ENCODE results near the gene CTNNB1.
A peak's percentile ranks its signal among the peaks of the same experiment; 100 is the strongest.

CTNNB1 gene

DNA sequence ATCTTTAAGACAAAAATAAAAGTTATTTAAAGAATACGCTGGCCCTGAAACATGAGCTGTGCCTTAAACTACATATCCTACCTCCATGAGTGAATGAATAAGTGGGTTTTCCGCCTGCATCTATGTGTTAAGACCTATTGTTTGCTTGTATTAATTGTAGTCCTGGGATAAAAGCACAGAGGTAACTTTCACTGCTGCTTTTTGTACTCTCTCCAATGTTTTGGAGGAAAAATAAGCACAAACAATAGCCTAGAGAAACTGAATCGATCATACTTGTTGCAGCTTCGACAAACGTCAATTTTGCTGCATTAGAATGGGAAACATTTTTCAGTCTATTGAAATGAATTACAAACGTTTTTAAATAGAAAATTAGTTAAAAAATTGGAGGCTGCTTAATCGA lies 1.3 kb upstream of the CTNNB1 start:
- no peak for TF ChIP-seq EZH2phosphoT487 (IDR thresholded peaks at IDR 0.05; ENCODE audit: low read length)
- TF ChIP-seq, protein P1, sequence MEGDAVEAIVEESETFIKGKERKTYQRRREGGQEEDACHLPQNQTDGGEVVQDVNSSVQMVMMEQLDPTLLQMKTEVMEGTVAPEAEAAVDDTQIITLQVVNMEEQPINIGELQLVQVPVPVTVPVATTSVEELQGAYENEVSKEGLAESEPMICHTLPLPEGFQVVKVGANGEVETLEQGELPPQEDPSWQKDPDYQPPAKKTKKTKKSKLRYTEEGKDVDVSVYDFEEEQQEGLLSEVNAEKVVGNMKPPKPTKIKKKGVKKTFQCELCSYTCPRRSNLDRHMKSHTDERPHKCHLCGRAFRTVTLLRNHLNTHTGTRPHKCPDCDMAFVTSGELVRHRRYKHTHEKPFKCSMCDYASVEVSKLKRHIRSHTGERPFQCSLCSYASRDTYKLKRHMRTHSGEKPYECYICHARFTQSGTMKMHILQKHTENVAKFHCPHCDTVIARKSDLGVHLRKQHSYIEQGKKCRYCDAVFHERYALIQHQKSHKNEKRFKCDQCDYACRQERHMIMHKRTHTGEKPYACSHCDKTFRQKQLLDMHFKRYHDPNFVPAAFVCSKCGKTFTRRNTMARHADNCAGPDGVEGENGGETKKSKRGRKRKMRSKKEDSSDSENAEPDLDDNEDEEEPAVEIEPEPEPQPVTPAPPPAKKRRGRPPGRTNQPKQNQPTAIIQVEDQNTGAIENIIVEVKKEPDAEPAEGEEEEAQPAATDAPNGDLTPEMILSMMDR (IDR thresholded peaks at IDR 0.05; ENCODE audit: low read length): no peak
- TF ChIP-seq EZH2 (optimal IDR thresholded peaks at IDR 0.05; ENCODE audit: low read depth, low read length): no peak
- Histone ChIP-seq H3K9ac (ENCODE audit: low read length) (no peak overlapping the region), H3K4me1 (ENCODE audit: low read length) (peaks cover 18% of the 10 kb centered on the region), H3K9me3 (replicated peaks; ENCODE audit: insufficient read depth, low read length) (no peaks in the 10 kb centered on the region), H3F3A (ENCODE audit: insufficient read depth, low read length) (peaks cover 4% of the 10 kb centered on the region; the same call in 1 of the 2 replicates), H3K4me3 (ENCODE audit: low read length) (no peak overlapping the region), H3K27me3 (replicated peaks; ENCODE audit: insufficient read depth, low read length) (no peaks in the 10 kb centered on the region), H3K9me2 (replicated peaks; ENCODE audit: insufficient read depth, low read length) (no peaks in the 10 kb centered on the region), H3K36me3 (replicated peaks; ENCODE audit: insufficient read depth, low read length) (no peaks in the 10 kb centered on the region), H3K4me2 (ENCODE audit: low read depth, low read length) (no peak overlapping the region), H3K79me2 (ENCODE audit: low read length) (peaks cover 34% of the 10 kb centered on the region), H2AFZ (ENCODE audit: low read length) (no peak overlapping the region), H4K20me1 (ENCODE audit: insufficient read depth, low read length) (peaks cover 25% of the 10 kb centered on the region), H3K27ac (ENCODE audit: low read length) (no peak overlapping the region)
- DNase-seq: no peak

DNA sequence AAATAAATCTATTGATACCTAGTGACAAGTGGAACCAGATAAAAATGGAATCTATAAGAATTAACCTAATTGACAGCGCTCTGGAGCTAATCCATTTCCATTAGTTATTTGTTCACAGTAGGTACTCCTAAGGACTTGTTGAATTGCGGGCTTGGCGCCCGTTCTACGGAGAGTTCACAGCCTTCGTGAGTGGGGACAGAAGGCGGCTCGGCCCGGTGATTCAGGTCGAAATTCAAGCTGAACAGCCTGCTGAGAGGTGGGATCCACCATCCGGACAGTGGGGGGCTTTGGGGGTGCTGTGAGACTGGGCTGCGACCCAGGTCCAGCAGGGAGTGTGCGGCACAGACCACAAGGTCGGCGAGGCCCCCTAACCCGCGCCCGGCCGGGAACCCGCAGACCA lies 779 bp upstream of the CTNNB1 start:
- H3K9me3 ChIP-seq (replicated peaks; ENCODE audit: insufficient read depth, low read length): no peaks in the 10 kb centered on the region
- H3K27me3 ChIP-seq (replicated peaks; ENCODE audit: insufficient read depth, low read length): no peaks in the 10 kb centered on the region
- H3F3A ChIP-seq (ENCODE audit: insufficient read depth, low read length): peaks cover 4% of the 10 kb centered on the region; the same call in 1 of the 2 replicates
- H3K79me2 ChIP-seq (ENCODE audit: low read length): peaks cover 39% of the 10 kb centered on the region
- peak overlapping the region; percentile 97 for H3K4me3 ChIP-seq (ENCODE audit: low read length)
- TF ChIP-seq EZH2 (optimal IDR thresholded peaks at IDR 0.05; ENCODE audit: low read depth, low read length): no peak
- TF ChIP-seq EZH2phosphoT487 (IDR thresholded peaks at IDR 0.05; ENCODE audit: low read length): no peak
- TF ChIP-seq, protein P1 (IDR thresholded peaks at IDR 0.05; ENCODE audit: low read length): no peak
- DNase-seq: peak; percentile 23
- peak overlapping the region; percentile 67 for H3K4me2 ChIP-seq (ENCODE audit: low read depth, low read length)
- H2AFZ ChIP-seq (ENCODE audit: low read length): peak overlapping the region; percentile 88
- no peak overlapping the region for H3K27ac ChIP-seq (ENCODE audit: low read length)
- H3K4me1 ChIP-seq (ENCODE audit: low read length): peaks cover 18% of the 10 kb centered on the region
- H3K9ac ChIP-seq (ENCODE audit: low read length): peak overlapping the region; percentile 89
- peaks cover 30% of the 10 kb centered on the region for H4K20me1 ChIP-seq (ENCODE audit: insufficient read depth, low read length)
- H3K36me3 ChIP-seq (replicated peaks; ENCODE audit: insufficient read depth, low read length): no peaks in the 10 kb centered on the region
- no peaks in the 10 kb centered on the region for H3K9me2 ChIP-seq (replicated peaks; ENCODE audit: insufficient read depth, low read length)

DNA sequence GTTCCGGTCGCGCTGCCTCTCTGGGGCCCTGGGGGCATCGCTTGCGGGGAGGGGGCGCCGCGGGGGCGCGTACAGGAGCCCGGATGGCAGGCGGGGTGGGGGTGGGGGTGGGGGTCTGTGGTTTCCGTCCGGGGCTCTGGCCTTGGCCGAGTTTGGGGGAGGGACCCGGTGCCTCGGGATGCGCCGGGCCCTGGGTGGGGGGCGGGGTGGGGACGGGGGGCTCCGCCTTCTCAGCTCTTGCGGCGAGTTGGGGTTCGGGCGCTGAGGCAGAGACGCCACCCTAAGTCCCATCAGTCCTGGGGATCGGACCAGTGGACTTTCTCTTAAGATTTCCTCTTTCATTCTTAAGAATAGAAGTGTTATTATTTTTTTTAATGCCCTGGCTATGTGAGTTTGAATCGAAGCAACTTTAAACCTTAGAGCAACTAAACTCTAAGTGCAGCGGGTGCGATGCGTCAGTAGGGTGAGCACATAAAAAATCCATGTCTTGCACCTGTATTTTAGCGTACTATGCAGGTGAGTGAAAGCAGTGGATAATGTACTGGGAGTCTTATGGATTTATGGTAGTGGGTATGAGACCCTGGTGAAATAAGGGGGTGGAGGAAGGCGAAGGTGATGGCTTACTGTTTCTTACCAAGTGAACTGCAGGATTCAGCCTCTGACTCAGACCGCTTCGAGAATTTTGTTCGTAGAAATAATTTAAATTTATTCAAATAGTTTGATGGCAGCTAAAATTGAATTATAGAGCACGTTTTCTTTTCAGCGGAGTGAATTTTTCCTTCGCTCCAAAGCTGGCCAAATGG lies 762 bp downstream of the CTNNB1 start:
- Histone ChIP-seq H3K36me3 (replicated peaks; ENCODE audit: insufficient read depth, low read length) (no peaks in the 10 kb centered on the region), H3K4me3 (ENCODE audit: low read length) (peak overlapping the region; percentile 97), H3F3A (ENCODE audit: insufficient read depth, low read length) (peaks cover 4% of the 10 kb centered on the region; the same call in 1 of the 2 replicates), H3K4me1 (ENCODE audit: low read length) (peaks cover 18% of the 10 kb centered on the region), H3K4me2 (ENCODE audit: low read depth, low read length) (peak overlapping the region; percentile 80), H3K9me3 (replicated peaks; ENCODE audit: insufficient read depth, low read length) (no peaks in the 10 kb centered on the region), H2AFZ (ENCODE audit: low read length) (no peak overlapping the region), H3K79me2 (ENCODE audit: low read length) (peaks cover 54% of the 10 kb centered on the region), H3K9ac (ENCODE audit: low read length) (peak overlapping the region; percentile 51; the same call in 1 of the 2 replicates), H3K27me3 (replicated peaks; ENCODE audit: insufficient read depth, low read length) (no peaks in the 10 kb centered on the region), H3K9me2 (replicated peaks; ENCODE audit: insufficient read depth, low read length) (no peaks in the 10 kb centered on the region), H4K20me1 (ENCODE audit: insufficient read depth, low read length) (peaks cover 46% of the 10 kb centered on the region), H3K27ac (ENCODE audit: low read length) (no peak overlapping the region)
- peak; percentile 36 for DNase-seq
- no peak for TF ChIP-seq EZH2 (optimal IDR thresholded peaks at IDR 0.05; ENCODE audit: low read depth, low read length)
- no peak for TF ChIP-seq EZH2phosphoT487 (IDR thresholded peaks at IDR 0.05; ENCODE audit: low read length)
- TF ChIP-seq, protein P1 (IDR thresholded peaks at IDR 0.05; ENCODE audit: low read length): no peak

Data from MM.1S (cell line).